HG03432 (cell line): ENCODE data around the gene NR3C1.
A peak's percentile ranks its signal among the peaks of the same experiment; 100 is the strongest.

Experiments
- ATAC-seq: cut with Tn5 transposase; IDR thresholded peaks from one replicate; pipeline ENCODE4 v1.9.1; 2021; ENCODE audit warnings: mild to moderate bottlenecking, moderate library complexity; ENCODE audit not compliant: unreplicated experiment

NR3C1 gene

DNA sequence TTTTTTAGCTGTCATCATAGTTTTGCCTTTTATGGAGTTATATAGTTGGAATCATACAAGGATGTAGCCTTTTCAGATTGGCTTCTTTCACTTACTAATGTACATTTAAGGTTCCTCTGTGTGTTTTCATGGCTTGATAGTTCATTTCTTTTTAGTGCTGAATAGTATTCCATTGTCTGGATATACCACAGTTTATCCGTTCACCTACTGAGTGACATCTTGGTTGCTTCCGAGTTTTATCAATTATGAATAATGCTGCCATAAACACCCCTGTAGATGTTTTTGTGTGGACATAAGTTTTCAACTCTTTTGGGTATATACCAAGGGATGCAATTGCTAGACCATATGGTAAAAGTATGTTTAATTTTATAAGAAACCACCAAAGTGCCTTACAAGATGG is 136.3 kb downstream of the NR3C1 start:
- no peak for ATAC-seq

DNA sequence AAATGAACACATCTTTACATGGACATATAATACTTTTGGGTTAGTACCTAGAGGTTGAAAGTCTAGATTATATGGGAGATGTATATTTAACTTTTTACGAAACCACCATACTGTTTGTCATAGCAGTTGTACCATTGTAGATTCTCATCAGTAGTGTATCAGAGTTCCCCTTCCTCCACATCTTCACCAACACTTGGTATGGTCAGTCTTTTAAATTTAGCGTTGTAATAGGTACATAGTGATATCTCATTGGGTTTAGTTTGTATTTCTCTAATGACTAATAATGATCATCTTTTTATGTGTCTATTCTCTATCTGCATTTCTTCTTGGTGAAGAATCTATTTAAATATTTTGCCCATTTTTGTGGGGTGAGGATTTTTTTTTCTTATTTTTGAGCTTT is 137.5 kb downstream of the NR3C1 start:
- ATAC-seq = no peak

DNA sequence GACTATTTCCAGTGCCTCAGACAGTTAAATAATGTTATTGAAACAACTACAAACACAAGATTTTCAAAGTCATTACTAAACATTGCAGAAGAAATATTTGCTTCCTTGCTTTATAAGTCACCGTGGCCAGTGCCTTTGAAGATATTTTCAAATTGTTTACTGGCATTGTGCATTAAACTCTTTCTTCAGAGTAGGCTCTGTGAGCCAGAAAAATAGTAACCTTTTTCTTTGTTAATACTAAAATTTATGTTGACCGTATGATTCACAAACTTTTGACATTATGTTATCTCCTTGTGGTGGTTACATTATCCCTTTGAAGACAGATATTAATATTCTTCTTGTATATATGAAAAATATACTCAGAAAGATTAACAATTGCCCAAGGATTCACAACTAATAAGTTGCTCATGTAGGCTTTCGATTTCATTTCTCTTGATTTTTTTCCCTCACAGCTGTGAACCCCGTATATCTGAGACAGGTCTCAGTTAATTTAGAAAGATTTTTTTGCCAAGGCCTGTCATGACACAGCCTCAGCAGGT is 140.1 kb downstream of the NR3C1 start:
- no peak for ATAC-seq

DNA sequence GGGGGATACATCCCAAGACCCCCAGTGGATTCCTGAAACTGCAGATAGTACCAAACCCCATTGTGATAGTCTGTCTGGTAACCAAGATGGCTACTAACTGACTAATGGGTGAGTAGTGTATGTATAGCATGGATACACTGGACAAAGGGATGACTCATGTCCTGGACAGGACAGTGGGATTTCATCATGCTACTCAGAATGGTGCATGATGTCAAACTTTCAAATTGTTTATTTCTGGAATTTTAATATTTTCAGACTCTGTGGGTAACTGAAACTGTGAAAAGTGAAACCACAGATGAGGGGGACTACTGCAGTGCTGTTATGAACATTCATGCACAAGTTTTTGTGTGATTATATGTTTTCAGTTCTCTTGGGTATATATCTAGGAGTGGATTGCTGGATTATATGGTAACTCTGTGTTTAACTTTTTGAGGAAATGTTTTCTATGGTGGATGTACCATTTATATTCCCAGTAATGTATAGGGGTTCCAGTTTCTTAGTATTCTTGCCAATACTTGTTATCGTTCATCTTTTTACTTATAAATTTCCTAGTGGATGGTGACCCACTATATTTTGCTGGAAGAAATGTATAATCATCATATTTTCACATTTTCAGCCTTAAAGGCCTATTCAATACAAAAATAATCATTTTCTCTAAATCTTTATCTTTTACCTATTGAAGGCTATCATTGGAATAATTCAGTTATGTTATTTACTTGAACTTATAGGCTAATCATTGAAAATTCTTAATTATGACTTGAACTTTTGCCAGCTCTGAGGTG is 140.9 kb downstream of the NR3C1 start:
- peak; percentile 84 for ATAC-seq

DNA sequence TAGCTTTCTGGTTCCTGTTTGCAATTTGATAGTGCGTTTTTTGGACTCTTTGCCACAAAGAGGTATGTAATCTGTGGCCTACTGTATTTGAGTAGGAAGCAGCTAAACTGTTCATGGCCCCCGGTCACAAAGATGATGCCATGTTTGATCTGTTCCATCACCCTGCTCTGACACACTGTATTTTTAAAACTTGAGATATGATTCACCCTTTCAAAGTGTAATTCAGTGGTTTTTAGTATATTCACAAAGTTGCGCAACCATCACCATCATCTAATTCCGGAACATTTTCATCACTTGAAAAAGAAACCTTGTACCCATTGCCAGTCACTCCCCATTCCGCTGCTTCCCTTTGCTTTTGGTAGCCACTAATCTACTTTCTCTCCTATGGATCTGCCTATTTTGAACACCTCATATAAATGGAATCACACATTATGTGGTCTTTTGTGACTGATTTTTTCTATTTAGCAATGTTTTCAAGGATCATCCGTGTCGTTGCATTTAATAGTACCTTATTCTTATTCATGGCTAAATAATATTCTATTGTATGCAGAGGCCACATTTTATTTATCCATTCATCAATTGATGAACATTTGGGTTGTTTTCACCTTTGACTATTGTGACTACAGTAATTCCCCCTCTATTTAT is 141.6 kb downstream of the NR3C1 start:
- ATAC-seq = no peak

DNA sequence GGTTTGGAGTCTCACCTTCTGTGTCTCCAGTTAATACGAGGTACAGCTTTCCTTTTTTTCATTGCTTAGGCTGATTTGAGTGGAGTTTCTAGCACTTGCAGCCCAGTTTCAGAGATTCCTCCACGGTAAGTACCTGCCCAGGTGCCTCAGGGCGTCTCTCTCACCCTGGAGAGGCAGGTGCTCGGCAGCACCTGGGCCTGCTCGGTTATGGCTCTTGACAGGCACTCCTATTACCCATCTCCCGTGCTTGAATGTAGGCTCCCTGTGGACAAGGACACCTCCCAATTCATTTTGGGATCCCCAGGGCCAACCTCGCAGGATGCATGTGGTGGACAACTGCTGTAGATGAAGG is 144.3 kb downstream of the NR3C1 start:
- no peak for ATAC-seq

DNA sequence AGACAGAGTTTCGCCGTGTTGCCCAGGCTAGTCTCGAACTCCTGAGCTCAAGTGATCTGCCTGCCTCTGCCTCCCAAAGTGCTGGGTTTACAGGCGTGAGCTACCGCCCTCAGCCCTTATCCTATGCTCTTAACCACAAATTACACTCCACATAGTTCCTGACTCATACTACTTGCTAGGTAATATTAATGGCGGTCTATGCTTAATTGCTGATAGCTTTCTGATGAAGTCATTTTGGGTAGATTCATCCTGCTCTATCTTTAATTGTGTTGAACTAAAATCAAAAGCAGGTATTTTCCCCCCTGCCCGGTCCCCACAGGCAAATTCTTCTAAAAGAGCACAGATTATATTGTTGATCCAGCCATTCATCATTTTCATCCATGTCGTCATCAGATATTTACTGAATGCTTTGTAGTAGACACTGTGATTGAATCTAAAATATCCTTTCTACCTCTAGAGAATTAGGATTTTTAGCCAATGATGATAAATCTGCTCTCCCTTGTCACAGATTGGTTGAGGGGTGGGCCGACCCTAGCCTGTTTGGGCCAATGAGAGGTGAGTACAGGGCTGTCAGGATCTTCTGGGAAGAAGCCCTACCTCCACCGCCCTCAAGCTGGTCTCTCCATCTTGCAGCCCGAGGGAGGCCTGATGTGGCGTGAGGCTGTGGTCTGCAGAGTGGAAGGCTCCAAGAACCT is 144.8 kb downstream of the NR3C1 start:
- ATAC-seq = no peak

DNA sequence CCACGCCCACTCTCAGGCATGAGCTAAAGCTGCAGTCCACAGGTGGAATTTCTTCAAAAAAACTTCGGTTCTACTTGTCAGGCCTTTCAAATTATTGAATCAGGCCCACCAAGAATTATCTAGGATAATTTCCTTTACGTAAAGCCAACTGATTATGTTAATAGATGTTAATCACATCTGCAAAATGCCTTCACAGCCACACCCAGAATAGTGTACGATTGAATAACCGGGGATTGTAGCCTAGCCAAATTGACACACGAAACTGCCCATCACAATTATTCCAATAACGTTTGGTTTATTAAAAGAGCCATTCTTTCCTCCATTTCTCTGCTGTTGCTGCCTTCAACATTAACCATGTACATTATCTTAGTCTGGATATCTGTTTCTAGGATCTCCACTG is 148.7 kb downstream of the NR3C1 start:
- ATAC-seq = no peak

DNA sequence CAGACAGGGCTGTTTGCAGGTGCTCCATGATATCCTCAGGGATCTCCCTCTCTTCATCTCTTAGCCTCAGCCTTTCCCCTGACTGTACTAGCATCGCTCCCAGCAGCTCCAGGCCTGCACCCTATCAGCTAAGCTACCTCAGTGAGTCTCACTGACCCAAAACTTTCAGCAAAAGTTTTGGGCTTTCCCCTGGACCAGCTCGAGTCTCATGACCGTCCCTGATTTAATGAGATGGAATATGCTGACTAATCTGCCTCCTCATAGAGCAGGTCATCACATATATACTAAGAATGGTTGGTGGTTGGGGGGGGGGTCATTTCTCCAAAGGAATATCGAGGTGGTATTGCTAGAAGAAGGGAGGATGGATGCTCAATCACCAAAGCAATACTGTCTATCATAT is 151.5 kb downstream of the NR3C1 start:
- peak; percentile 44 for ATAC-seq

DNA sequence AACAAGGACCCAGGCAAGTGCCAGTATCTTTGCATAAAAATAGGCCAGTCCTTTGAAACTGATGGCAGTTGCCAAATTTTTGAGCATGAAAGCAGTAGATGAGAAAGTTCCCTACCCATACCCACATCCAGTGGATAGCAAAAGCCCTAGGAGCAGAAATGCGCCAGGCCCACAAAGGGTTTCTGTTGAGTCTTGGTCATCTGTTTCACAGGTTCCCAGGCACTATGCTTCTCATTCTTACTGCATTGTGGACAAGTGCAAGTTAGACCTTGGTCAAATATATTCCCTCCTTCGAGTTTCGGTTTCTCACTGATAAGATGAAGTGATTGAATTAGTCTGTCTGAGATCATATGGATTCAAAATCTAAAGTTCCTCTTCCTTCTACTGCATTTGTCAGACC is 152.3 kb downstream of the NR3C1 start:
- ATAC-seq = peak; percentile 76

DNA sequence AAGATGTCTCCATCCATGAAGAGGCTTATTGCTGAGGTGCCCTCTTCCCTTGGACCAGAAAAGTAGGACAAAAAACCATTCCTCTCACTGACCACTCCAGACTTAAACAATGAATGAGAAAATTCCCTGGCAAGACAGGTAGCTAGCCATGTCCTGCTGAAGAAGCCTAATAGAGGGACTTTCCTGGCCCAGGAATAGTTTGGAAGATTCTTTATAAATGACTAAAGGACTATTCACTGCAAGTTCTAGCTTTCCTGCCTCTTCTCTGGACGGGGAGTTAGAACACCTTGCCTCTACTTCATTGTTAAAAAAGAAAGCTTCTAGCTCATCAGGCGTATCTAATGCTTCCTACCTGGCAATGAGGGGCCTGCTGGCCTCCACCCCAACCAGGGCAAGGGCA is 153.6 kb downstream of the NR3C1 start:
- ATAC-seq = no peak

DNA sequence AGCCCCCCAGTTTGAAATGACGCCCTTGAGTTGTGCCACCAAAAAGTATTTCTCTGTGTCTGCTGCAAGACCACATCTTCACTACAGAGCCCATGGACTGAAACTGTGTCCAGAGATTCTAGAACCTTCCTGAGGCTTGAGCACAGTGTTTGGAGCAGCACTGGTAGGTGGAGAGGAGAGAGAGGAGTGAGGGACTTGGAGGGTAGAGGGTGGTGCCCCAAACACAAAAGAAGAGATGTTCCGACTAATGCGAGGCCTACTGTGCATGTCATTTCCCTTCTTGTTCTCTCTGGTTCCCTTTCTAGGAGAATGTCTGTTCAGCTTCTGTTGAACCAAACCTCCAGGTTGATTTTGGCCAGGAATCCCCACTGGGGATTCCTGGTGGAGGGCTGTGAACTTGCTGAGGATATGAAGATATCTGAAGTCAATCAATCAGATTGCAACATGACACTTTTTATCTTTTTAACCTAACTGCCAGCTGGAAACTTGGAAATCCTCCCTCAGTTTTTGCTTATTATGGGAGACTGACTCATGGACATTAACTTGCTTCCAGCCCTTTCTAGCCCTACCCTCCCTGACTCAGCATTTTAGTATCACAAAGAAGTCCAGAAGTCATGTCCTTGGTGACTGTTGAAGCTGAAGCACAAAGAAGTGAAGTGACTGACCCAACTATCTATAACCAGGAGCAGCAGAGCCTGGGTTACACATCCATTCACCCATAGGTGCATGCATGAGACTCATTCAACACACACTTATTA is 154.5 kb downstream of the NR3C1 start:
- no peak for ATAC-seq

DNA sequence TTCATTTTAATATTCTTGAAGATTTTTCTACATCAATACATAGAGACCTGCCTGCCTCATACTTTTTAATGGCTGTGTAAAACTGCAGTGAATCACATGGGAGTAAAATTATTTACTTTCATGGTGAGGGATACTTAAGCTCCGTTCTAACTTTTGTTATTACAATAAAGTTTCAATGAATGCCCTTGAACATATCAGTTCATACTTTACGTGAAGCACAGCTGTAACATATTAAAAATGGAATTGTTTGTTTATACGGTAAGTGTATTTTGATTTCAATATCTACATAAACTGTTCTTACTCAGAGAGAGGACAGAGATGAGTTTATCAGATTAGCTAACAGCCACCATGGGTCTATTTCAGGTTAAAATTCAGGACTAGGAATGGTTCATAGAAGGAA is 155.1 kb downstream of the NR3C1 start:
- ATAC-seq = no peak

DNA sequence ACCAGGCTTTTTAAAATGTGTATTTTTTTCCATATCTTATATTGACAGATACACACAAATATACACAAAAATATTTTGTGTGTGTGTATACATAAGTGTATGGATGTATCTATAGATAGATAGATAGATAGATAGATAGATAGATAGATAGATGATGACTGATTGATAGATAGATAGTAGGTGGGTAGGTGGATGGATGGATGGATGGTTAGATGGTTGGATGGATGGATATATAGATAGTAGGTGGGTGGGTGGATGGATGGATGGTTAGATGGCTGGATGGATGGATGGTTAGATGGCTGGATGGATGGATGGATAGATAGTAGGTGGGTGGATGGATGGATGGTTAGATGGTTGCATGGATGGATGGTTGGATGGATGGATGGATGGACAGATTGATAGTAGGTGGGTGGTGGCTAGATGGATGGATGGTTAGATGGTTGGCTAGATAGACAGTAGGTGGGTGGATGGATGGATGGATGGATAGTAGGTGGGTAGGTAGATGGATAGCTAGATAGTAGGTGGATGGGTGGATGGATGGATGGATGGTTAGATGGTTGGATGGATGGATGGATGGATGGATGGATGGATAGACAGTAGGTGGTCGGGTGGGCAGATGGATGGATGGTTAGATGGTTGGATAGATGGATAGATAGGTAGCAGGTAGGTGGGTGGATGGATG is 156.2 kb downstream of the NR3C1 start:
- ATAC-seq = no peak

DNA sequence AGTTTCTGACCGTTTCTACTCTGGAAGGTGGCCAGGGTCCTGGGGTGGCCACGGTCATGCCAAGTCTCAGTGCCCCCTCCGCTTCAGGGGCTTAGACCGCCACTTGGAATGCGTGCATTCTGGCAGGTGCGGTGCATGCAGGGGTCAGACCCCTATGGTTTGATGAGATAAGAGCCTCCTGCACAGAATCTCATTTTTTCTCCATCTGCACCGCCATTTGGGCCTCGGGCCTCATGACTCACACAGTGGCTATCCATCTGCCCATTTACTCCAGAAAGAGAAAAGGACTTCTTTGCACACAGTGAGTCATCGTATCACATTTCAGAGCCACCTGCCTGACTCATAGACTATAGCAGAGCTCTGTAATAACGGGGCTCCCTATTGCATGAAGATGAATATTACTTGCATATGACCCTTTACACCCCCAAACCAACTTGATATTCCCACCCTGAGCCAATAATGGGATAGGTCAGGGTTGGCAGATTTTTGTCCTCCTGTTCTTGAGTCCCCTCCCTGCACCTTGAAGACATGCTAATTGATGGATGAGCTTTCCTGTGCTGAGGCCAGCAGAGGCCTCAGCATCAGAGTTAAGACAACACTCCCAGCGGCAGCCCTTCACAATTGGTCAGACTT is 157.4 kb downstream of the NR3C1 start:
- ATAC-seq = no peak

DNA sequence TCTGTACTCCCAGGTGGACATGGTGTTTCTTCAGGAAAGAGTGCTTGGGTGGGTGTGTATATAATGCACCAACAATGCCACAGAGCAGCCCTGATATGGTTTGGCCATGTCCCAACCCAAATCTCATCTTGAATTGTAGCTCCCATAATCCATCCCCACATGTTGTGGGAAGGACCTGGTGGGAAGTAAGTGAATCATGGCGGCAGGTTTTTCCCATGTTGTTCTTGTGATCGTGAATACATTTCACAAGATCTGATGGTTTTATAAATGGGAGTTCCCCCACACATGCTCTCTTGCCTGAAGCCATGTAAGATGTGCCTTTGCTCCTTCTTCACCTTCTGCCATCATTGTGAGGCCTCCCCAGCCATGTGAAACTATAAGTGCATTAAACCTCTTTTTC is 158.5 kb downstream of the NR3C1 start:
- no peak for ATAC-seq

DNA sequence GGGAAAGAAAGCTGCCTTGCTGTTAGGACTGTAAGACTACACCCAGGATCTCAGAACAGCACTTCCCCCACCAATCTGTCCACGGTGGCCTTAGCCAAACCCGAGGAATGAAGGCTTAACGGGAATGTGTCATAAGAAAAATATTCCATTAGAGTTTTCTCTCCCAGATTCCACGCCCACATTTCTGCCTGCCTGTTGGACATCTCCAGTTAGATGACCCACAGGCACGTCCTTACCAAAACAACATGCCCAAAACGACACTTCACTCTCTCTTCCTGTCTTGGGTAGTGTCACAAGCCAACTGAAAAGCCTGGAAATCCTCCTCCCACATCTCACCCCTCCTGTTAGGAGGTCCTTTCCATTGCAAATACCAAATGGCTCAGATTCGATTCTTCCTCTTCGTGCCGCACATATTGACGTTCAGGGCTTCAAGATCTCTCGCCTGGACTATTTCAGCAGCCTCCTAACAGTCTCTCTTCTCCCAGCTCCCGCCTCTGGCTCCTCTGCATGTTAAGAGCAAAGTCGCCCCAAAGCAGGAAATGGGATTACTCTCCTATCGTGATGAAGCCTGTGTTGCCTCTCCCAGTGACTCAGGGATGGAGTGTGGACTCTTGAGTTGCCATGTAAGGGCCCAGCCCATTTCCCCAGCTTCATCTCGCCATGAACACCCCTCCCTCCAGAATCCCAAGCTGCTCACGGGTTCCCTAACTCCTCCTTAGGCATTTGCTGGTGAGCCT is 159.3 kb downstream of the NR3C1 start:
- ATAC-seq = no peak

DNA sequence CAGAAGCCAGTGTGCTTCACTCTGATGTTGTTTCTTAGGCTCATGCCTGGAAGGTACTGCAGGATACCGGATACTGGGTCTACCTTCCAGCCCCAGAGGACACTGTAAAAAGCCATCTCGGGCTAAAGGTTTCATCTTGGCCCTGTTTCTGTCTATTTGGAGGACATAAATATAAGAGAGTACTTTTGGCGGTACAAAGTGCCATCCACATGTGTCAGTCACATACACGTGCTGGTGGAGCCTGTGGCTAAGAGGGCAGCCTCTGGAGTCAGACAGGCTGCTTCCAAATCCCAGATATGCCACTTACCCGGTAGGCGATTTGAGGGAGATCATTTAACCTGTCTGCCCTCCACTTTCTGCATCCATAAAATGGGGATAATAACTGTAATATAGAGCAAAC is 160.4 kb downstream of the NR3C1 start:
- ATAC-seq = no peak

DNA sequence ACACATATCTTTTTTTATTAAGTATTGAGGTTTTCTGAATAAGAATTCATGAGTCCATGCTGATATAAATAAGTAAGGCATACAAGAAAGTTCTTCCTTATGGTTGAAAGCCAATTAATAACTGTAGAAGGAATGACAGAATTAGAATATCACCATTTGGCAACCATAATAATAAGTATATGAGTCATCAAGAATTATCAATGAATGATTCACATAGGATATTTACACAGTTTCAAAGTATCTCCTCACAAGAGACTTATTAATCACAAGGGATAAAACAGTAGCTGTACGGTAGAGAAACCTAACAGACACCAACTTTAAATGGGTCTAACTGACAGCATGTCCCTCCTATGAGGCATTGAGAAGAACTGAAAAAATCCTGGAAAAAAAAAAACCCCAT is 161.6 kb downstream of the NR3C1 start:
- no peak for ATAC-seq
